SU-DHL-6 (cell line): ENCODE results near the gene PKD1.
"Not testable (repeated sequence)": the region's sequence is repeated elsewhere in the genome, so short reads cannot be mapped to it uniquely, and the experiment has no call there.

Source experiments
- H2AFZ ChIP-seq: fragments of 200-600 bp; sonication (generic); 2 replicates; pipeline ENCODE4 v1.6.1; 2014; ENCODE audit warnings: low read depth, mild to moderate bottlenecking, moderate library complexity, mixed read lengths, antibody characterized with exemption, low read length; ENCODE audit not compliant: severe bottlenecking
- H3F3A ChIP-seq: fragments of 200-600 bp; shearing (Covaris generic); 2 replicates; pipeline ENCODE4 v1.6.0; 2016; ENCODE audit warnings: antibody characterized with exemption, mild to moderate bottlenecking; ENCODE audit not compliant: insufficient read depth
- H3K27ac ChIP-seq: fragments of 200-600 bp; sonication (generic); 2 replicates; pipeline ENCODE4 v1.5.1; 2016; ENCODE audit warnings: low read depth, mild to moderate bottlenecking, low read length, moderate library complexity, mixed read lengths
- H3K27me3 ChIP-seq: fragments of 200-600 bp; sonication (generic), shearing (Covaris generic); 2 replicates; pipeline ENCODE4 v1.6.0; 2014; ENCODE audit warnings: mild to moderate bottlenecking, low read length
- H3K36me3 ChIP-seq: fragments of 200-600 bp; sonication (generic); 2 replicates; pipeline ENCODE4 v1.6.1; 2014; ENCODE audit warnings: mild to moderate bottlenecking, low read length, mixed read lengths
- H3K4me2 ChIP-seq: fragments of 300-600, 200-600 bp; shearing (Covaris generic), sonication (generic); 2 replicates; pipeline ENCODE4 v1.6.0; 2014; ENCODE audit warnings: low read length, low read depth, mild to moderate bottlenecking; ENCODE audit not compliant: poor library complexity, severe bottlenecking
- H3K4me3 ChIP-seq: fragments of 200-600 bp; sonication (generic); 2 replicates; pipeline ENCODE4 v1.5.1; 2014; ENCODE audit warnings: antibody characterized with exemption, low read length, mild to moderate bottlenecking, mixed read lengths; ENCODE audit not compliant: insufficient read depth, poor library complexity, severe bottlenecking
- H3K79me2 ChIP-seq: fragments of 200-600 bp; sonication (generic); 2 replicates; pipeline ENCODE4 v1.6.1; 2014; ENCODE audit warnings: mild to moderate bottlenecking, low read length, moderate library complexity; ENCODE audit not compliant: insufficient read depth
- H3K9ac ChIP-seq: fragments of 200-600 bp; sonication (generic); 2 replicates; pipeline ENCODE4 v1.7.0; 2014; ENCODE audit warnings: mild to moderate bottlenecking, low read length
- H3K9me2 ChIP-seq: fragments of 200-600 bp; sonication (generic); replicated peaks from 2 replicates; pipeline ENCODE4 v1.6.1; 2014; ENCODE audit warnings: low read length; ENCODE audit not compliant: insufficient read depth
- H3K9me3 ChIP-seq: fragments of 200-600 bp; sonication (generic); 2 replicates; pipeline ENCODE4 v1.6.1; 2014; ENCODE audit warnings: low read length, mixed read lengths; ENCODE audit not compliant: insufficient read depth
- H4K20me1 ChIP-seq: fragments of 200-600 bp; sonication (generic); 2 replicates; pipeline ENCODE4 v1.6.1; 2014; ENCODE audit warnings: low read depth, mild to moderate bottlenecking, antibody characterized with exemption, low read length, moderate library complexity, mixed read lengths
- EZH2phosphoT487 ChIP-seq: fragments of 200-600 bp; sonication (generic), shearing (Covaris generic); conservative IDR thresholded peaks from 2 replicates; pipeline ENCODE4 v1.6.1; 2018; ENCODE audit warnings: mild to moderate bottlenecking, antibody characterized with exemption, low read length, moderate library complexity, mixed read lengths
- TF ChIP-seq, protein P1 (sequence below): fragments of 200-600 bp; sonication (generic); IDR thresholded peaks from one replicate; pipeline ENCODE4 v1.5.1; 2017; ENCODE audit warnings: antibody characterized with exemption, mild to moderate bottlenecking, low read length, moderate library complexity; ENCODE audit not compliant: insufficient read depth, poor library complexity, severe bottlenecking

Gene PKD1

GRCh38 chr16:2142942-2143877 lies 7.5 kb upstream of the PKD1 start:
- Histone ChIP-seq H3K9me3 (no peaks in the 10 kb centered on the region), H3K36me3 (no peaks in the 10 kb centered on the region), H3K4me2 (no peak overlapping the region), H4K20me1 (no peaks in the 10 kb centered on the region), H3K27ac (no peak overlapping the region), H3K4me3 (no peak overlapping the region), H3K9me2 (no peaks in the 10 kb centered on the region), H3K27me3 (no peaks in the 10 kb centered on the region), H3K79me2 (no peaks in the 10 kb centered on the region), H3K9ac (no peak overlapping the region), H2AFZ (no peak overlapping the region), H3F3A (0 out of 2 replicates have a peak, but pooled peaks cover 14% of the 10 kb centered on the region)
- TF ChIP-seq, protein P1, sequence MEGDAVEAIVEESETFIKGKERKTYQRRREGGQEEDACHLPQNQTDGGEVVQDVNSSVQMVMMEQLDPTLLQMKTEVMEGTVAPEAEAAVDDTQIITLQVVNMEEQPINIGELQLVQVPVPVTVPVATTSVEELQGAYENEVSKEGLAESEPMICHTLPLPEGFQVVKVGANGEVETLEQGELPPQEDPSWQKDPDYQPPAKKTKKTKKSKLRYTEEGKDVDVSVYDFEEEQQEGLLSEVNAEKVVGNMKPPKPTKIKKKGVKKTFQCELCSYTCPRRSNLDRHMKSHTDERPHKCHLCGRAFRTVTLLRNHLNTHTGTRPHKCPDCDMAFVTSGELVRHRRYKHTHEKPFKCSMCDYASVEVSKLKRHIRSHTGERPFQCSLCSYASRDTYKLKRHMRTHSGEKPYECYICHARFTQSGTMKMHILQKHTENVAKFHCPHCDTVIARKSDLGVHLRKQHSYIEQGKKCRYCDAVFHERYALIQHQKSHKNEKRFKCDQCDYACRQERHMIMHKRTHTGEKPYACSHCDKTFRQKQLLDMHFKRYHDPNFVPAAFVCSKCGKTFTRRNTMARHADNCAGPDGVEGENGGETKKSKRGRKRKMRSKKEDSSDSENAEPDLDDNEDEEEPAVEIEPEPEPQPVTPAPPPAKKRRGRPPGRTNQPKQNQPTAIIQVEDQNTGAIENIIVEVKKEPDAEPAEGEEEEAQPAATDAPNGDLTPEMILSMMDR = no peak
- TF ChIP-seq EZH2phosphoT487 = no peak

DNA sequence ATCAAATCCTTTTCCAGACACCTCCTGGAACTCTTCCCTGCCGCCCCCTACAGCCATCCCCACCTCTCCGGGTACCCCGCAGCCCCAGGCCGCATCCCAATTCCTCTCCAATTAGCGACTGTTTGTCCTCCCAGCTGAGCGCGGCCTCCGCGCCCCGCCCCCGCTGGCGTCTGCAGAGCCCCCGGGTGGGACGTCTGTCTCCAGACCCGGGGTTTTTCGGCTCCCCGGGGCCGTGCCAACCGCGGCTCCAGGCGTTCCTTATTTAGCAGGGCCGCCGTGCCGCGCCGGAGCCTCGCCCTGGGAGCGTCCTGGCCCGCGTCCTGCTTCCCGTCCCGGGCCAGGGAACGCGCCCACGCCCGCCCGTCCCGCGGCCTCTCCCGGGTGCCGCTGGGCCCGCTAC lies 627 bp downstream of the PKD1 start:
- H4K20me1 ChIP-seq, H3K79me2 ChIP-seq, H2AFZ ChIP-seq, H3K27ac ChIP-seq, H3K9me2 ChIP-seq, H3K27me3 ChIP-seq, H3F3A ChIP-seq, H3K36me3 ChIP-seq, H3K9me3 ChIP-seq: not testable (repeated sequence)
- Histone ChIP-seq H3K9ac (peak overlapping the region; percentile 45; the same call in 1 of the 2 replicates), H3K4me3 (peak overlapping the region; percentile 40), H3K4me2 (peak overlapping the region; percentile 48)

- not testable (repeated sequence) for H3K4me2 ChIP-seq, H4K20me1 ChIP-seq, H3K9ac ChIP-seq, H3K9me3 ChIP-seq, H3K36me3 ChIP-seq, H3K79me2 ChIP-seq, H3K9me2 ChIP-seq, H3K27me3 ChIP-seq, H3F3A ChIP-seq, H2AFZ ChIP-seq, H3K4me3 ChIP-seq, H3K27ac ChIP-seq
Measured at GRCh38 chr16:2133797-2134196, 1.9 kb downstream of the PKD1 start.

DNA sequence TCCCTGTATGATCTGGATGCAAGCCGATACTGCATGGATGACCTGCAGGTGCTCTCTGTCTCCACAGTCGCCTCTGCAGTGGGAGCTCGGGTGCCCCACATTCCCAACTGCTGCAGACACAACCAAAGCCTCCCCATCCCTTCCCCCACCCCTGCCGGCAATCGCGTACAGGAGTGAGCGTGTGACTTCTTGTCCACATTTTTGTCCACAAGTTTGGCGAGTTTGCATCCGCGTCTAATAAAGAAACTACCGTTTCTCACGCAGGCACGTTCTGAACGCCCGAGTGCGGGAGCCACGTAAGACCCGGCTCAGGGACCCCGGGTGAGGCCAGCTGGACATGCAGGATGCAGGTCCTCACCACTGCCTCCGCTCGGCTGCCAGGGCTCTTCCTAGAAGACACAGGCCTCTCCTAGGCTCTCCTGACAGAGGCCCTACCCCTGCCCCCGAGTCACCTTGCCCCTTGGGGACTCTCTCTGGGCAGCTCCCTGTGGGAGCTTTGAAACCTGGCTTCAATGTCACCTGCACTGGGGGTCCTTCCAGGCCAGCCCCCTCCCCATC lies 5.7 kb downstream of the PKD1 start:
- not testable (repeated sequence) for H3K9ac ChIP-seq, H2AFZ ChIP-seq, H3K4me2 ChIP-seq, H3K79me2 ChIP-seq, H3K9me3 ChIP-seq, H3F3A ChIP-seq, H3K27me3 ChIP-seq, H3K27ac ChIP-seq, H3K9me2 ChIP-seq, H4K20me1 ChIP-seq, H3K4me3 ChIP-seq, H3K36me3 ChIP-seq

DNA sequence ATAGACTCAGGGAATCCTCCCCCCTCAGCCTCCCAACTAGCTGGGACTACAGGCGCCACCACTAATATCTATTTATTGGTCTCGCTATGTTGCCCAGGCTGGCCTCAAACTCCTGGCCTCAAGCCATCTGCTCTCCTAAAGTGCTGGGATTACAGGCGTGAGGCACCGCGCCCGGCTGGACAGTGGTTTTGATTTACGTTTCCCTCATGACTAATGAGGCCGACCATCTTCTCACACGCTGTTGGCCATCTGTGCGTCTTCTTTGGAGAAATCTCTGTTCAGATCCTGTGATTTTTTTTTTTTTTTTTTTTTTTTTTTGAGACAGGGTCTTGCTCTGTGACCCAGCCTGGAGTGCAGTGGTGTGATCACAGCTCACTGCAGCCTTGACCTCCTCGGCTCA lies 6.4 kb downstream of the PKD1 start:
- not testable (repeated sequence) for H3K9me3 ChIP-seq, H3K27me3 ChIP-seq, H3K9me2 ChIP-seq, H3K4me3 ChIP-seq, H3K36me3 ChIP-seq, H3K4me2 ChIP-seq, H2AFZ ChIP-seq, H4K20me1 ChIP-seq, H3F3A ChIP-seq, H3K9ac ChIP-seq, H3K27ac ChIP-seq, H3K79me2 ChIP-seq

DNA sequence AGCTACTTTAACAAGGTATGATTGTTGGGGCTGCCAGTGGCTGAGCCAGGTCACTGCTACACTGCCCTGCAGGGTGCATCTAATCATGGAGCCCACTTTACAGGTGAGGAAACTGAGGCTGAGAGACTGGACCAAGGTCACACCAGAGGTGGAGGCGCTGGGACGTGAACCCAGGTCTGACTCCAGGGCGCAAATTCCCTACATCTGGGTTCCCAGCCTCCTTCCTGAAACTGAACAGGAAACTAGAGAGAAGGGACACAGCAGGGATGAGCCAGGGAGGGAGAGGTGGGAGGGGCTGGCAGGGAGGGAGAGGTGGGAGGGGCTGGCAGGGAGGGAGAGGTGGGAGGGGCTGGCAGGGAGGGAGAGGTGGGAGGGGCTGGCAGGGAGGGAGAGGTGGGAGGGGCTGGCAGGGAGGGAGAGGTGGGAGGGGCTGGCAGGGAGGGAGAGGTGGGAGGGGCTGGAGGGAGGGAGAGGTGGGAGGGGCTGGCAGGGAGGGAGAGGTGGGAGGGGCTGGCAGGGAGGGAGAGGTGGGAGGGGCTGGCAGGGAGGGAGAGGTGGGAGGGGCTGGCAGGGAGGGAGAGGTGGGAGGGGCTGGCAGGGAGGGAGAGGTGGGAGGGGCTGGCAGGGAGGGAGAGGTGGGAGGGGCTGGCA lies 7.9 kb downstream of the PKD1 start:
- not testable (repeated sequence) for H3K27me3 ChIP-seq, H3F3A ChIP-seq, H3K9ac ChIP-seq, H3K4me3 ChIP-seq, H3K79me2 ChIP-seq, H3K27ac ChIP-seq, H3K9me2 ChIP-seq, H4K20me1 ChIP-seq, H2AFZ ChIP-seq, H3K4me2 ChIP-seq, H3K36me3 ChIP-seq, H3K9me3 ChIP-seq
